T1000 (cell line): ENCODE data around the gene LRRC3.
"Not testable (repeated sequence)": the region's sequence is repeated elsewhere in the genome, so short reads cannot be mapped to it uniquely, and the experiment has no call there.

Experiments
- DNase-seq: peaks from one replicate; lab custom pipeline; 2025; ENCODE audit warnings: mixed read lengths; lab: John Stamatoyannopoulos, UW

Gene LRRC3

GRCh38 chr21:44479556-44480199 lies 24.4 kb downstream of the LRRC3 start:
- DNase-seq: not testable (repeated sequence)

- DNase-seq: no peak
These were observed 25.1 kb downstream of the LRRC3 start for GRCh38 chr21:44480200-44481053.

- DNase-seq: no peak
These were observed 27.4 kb downstream of the LRRC3 start for GRCh38 chr21:44482581-44483287.

- DNase-seq: no peak
These were observed 28.3 kb downstream of the LRRC3 start for GRCh38 chr21:44483288-44484237.

GRCh38 chr21:44484498-44485253 lies 29.4 kb downstream of the LRRC3 start:
- DNase-seq: no peak

GRCh38 chr21:44485254-44485793 lies 30.0 kb downstream of the LRRC3 start:
- no peak for DNase-seq

- no peak for DNase-seq
These were observed 30.5 kb downstream of the LRRC3 start for GRCh38 chr21:44485796-44486195.

GRCh38 chr21:44486302-44486701 lies 31.0 kb downstream of the LRRC3 start:
- no peak for DNase-seq

GRCh38 chr21:44487831-44488230 lies 32.5 kb downstream of the LRRC3 start:
- no peak for DNase-seq

- no peak for DNase-seq
These were observed 34.7 kb downstream of the LRRC3 start for GRCh38 chr21:44489962-44490361.

GRCh38 chr21:44490405-44490804 lies 35.1 kb downstream of the LRRC3 start:
- no peak for DNase-seq

- no peak for DNase-seq
These were observed 35.5 kb downstream of the LRRC3 start for GRCh38 chr21:44490816-44491215.

- no peak for DNase-seq
These were observed 37.5 kb downstream of the LRRC3 start for GRCh38 chr21:44492567-44493385.

- DNase-seq: no peak
These were observed 39.1 kb downstream of the LRRC3 start for GRCh38 chr21:44494418-44494817.

GRCh38 chr21:44494956-44495355 lies 39.6 kb downstream of the LRRC3 start:
- DNase-seq: no peak

GRCh38 chr21:44495611-44496563 lies 40.6 kb downstream of the LRRC3 start:
- DNase-seq: no peak

GRCh38 chr21:44496564-44497550 lies 41.5 kb downstream of the LRRC3 start:
- DNase-seq: no peak
